NT2/D1 (cell line): ENCODE results near the gene ETFA.

Experiments used
- DNase-seq: peaks from one replicate; pipeline ENCODE4 v3.0.0-alpha.2; 2011; ENCODE audit warnings: low read depth, low spot score
- H3K27me3 ChIP-seq: 2 replicates; pipeline ENCODE4 v1.6.0; 2011; ENCODE audit warnings: mild to moderate bottlenecking; ENCODE audit not compliant: insufficient read length, insufficient read depth
- H3K36me3 ChIP-seq: 2 replicates; pipeline ENCODE4 v1.6.1; 2011; ENCODE audit warnings: mild to moderate bottlenecking, low read length, mixed read lengths; ENCODE audit not compliant: insufficient read depth, insufficient read length
- H3K4me1 ChIP-seq: 2 replicates; pipeline ENCODE4 v1.5.1; 2011; ENCODE audit not compliant: insufficient read depth, insufficient read length
- H3K4me3 ChIP-seq: 2 replicates; pipeline ENCODE4 v1.5.1; 2011; ENCODE audit warnings: low read depth; ENCODE audit not compliant: insufficient read length
- H3K9ac ChIP-seq: 2 replicates; pipeline ENCODE4 v1.6.0; 2011; ENCODE audit warnings: low read depth; ENCODE audit not compliant: insufficient read length
- H3K9me3 ChIP-seq: 2 replicates; pipeline ENCODE4 v1.5.1; 2011; ENCODE audit warnings: mild to moderate bottlenecking, low read length; ENCODE audit not compliant: insufficient read depth
- SUZ12 ChIP-seq: IDR thresholded peaks from 2 replicates; pipeline ENCODE4 v1.6.1; 2011; ENCODE audit not compliant: insufficient read length, insufficient read depth; ENCODE audit errors: extremely low read depth
- YY1 ChIP-seq: IDR thresholded peaks from 2 replicates; pipeline ENCODE4 v1.6.1; 2011; ENCODE audit not compliant: insufficient read length, insufficient read depth
- ZNF274 ChIP-seq: IDR thresholded peaks from 2 replicates; pipeline ENCODE4 v1.6.1; 2011; ENCODE audit warnings: mild to moderate bottlenecking, low read depth, low read length

Gene ETFA

DNA sequence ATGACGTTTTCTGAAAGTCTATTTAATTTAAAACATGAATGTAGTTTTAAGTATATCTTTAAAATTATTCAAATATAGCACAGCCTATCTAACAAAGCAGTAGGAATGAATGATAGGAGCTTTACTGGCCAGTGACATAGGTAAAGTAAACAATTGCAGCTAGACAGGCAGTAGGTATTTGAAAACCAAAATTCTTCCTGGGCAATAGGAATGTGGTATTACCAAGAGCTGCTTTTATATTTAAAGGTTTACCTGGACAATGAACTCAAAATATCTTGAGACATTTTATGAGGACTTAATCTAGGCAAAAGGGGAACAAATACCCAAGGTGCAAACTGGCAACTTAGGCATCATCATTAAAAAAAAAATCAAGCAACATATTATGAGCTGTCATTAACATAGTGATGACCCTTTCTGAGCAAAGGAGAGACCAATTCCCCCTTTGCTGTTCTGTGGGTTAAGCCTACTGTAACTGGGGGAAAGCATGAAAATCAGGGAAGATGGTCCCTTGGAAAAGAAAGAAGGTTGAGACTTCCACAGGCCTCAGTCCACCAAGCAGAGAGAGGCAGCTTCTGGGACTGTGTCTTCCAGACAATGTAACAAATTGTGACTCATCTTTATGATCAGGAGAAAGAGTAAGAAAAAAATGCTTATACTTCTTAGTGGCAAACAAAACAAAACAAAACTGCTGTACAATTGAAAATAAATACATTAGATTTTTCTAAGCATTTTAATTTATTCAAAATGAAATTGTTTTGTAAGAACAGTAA is 38.2 kb upstream of the ETFA start:
- Histone ChIP-seq H3K4me1 (no peaks in the 10 kb centered on the region), H3K27me3 (peaks cover 67% of the 10 kb centered on the region), H3K4me3 (no peak overlapping the region), H3K9me3 (no peaks in the 10 kb centered on the region), H3K36me3 (no peaks in the 10 kb centered on the region), H3K9ac (no peak overlapping the region)
- TF ChIP-seq SUZ12 (no peak), ZNF274 (no peak), YY1 (no peak)
- DNase-seq = no peak

DNA sequence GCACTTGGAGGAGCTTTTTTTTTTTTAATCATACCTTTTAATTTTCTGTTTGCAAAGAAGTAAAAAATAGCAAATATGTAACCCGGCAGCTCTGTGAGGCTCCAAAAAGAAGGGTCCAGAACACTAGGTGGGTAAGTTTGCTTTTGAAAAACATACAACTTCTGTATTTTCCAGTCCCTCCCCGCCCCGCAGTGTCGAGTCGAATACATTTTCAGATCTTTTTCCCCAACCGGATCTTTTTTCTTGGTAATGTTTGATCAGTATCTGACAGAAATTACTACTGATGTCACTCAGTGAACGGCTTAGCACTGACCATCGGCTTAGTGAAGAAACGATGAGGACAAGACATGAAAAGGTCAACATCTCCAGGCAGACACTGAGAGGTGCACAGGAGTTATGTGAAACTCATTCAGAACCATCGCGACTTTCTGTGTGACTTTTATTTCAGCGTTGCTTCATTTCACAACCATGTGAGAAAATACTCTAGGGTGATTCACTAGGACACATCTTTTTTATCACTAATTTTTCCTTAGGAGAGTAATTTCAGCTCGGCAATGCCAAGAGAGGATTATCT is 36.3 kb upstream of the ETFA start:
- Histone ChIP-seq H3K36me3 (no peaks in the 10 kb centered on the region), H3K9me3 (peaks cover 1% of the 10 kb centered on the region; the same call in 1 of the 2 replicates), H3K9ac (no peak overlapping the region), H3K4me1 (no peaks in the 10 kb centered on the region), H3K4me3 (peak overlapping the region; percentile 53), H3K27me3 (peaks cover 86% of the 10 kb centered on the region)
- DNase-seq = no peak
- TF ChIP-seq ZNF274 (no peak), SUZ12 (no peak), YY1 (no peak)

DNA sequence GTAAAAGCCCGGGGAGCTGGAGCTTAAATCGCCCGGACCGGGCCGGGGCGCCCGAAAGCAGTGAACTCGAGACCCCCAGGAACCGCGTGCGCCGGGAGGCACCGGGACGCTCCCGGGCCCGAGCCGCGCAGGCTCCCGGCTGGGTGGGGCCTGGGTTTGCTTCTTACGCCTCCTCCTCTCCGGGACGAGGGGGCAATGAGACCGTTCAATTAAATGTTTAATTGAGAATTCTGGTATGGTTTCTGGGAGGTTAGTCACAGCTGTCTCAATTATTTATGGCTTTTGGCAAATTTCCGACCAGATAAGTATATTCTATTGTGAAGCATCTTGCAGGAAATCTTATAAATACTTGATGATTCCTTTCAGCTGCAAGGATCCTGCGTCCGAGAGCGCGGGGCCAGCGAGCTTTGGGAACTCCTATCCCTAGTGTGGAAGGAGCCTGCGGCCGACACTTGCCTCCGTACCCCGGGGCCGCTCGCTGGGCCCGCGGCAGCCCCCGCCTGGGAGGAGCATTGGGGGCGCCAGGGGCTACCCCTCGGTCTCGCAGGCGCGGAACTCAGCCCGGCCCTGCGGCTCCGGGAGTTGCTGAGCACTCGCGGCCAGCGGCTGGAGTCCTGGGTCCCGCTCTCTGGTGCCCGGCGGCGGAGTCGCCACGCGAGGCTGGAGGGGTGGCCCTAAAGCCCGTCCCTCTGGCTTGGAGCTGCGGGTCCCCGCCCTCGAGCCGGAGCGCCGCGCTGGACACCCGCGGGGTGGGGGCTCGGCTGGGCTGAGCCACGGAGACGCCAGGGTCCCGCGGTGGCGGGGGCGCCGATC is 35.6 kb upstream of the ETFA start:
- Histone ChIP-seq H3K9me3 (peaks cover 8% of the 10 kb centered on the region; the same call in 1 of the 2 replicates), H3K4me3 (peak overlapping the region; percentile 53), H3K27me3 (peaks cover 93% of the 10 kb centered on the region), H3K4me1 (no peaks in the 10 kb centered on the region), H3K36me3 (no peaks in the 10 kb centered on the region), H3K9ac (peak overlapping the region; percentile 74)
- no peak for DNase-seq
- TF ChIP-seq SUZ12 = peak; percentile 58
- TF ChIP-seq YY1 = no peak
- TF ChIP-seq ZNF274 = no peak

DNA sequence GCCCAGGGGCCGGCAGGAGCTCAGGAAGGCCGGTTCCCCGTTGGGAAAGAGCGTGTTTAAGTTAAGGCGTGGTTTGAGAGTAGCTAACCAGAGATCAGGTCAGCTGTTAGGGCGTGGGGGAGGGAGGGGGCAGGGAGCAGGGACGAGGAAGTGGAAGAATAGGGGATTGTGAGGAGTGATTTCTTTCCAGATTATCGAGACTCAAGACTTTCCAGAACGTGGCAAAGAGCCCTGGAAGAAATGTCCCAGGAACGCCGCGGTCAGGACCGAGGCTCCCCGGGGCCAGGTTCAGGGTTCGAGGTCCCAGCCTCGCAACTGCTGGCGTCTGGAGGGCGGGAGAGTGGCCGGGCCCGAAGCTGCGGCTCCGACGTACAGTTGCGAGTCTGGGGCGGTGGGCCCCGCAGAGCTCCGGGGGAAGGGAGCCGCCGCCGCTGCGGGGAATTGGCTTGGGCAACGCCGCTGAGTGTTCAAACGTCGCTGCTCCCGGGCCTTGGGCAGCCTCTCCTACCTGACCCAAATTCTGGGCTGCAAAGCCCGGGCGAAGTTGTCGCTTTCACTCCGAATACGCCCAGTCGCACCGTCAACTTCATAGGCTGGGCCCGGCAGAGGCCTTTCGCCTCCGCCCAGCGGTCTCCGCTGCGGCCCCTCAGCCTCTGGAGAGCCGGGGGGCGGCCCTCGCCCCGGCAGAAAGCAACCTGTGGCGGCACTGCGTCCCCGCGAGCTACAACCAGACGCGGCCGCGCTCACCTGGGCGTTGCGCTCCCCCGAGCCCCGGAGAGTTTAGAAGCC is 34.8 kb upstream of the ETFA start:
- H3K4me3 ChIP-seq = peak overlapping the region; percentile 53
- peak overlapping the region; percentile 74 for H3K9ac ChIP-seq
- H3K27me3 ChIP-seq = peaks cover 99% of the 10 kb centered on the region
- peaks cover 8% of the 10 kb centered on the region; the same call in 1 of the 2 replicates for H3K9me3 ChIP-seq
- no peaks in the 10 kb centered on the region for H3K36me3 ChIP-seq
- H3K4me1 ChIP-seq = peaks cover 4% of the 10 kb centered on the region
- DNase-seq = no peak
- no peak for TF ChIP-seq YY1
- TF ChIP-seq SUZ12 = no peak
- no peak for TF ChIP-seq ZNF274

DNA sequence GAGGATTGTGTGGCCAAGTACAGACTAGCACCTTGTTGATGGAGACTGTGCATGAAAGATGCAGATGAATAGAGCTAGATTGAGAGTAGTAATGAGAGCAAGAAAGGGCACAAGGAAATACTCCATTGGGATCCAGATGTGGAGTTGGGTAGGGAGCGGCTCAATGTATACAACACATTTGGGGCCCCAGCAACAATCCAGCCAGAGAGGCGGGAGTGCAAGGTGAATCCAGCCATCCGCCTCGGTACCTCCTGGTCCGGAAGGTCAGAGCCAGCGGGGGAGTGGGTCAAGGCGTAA is 34.3 kb upstream of the ETFA start:
- Histone ChIP-seq H3K4me3 (peak overlapping the region; percentile 53), H3K27me3 (peaks cover 100% of the 10 kb centered on the region), H3K4me1 (peaks cover 8% of the 10 kb centered on the region), H3K9me3 (peaks cover 8% of the 10 kb centered on the region; the same call in 1 of the 2 replicates), H3K9ac (no peak overlapping the region), H3K36me3 (no peaks in the 10 kb centered on the region)
- TF ChIP-seq YY1 = no peak
- TF ChIP-seq SUZ12 = no peak
- TF ChIP-seq ZNF274 = no peak
- DNase-seq = no peak

DNA sequence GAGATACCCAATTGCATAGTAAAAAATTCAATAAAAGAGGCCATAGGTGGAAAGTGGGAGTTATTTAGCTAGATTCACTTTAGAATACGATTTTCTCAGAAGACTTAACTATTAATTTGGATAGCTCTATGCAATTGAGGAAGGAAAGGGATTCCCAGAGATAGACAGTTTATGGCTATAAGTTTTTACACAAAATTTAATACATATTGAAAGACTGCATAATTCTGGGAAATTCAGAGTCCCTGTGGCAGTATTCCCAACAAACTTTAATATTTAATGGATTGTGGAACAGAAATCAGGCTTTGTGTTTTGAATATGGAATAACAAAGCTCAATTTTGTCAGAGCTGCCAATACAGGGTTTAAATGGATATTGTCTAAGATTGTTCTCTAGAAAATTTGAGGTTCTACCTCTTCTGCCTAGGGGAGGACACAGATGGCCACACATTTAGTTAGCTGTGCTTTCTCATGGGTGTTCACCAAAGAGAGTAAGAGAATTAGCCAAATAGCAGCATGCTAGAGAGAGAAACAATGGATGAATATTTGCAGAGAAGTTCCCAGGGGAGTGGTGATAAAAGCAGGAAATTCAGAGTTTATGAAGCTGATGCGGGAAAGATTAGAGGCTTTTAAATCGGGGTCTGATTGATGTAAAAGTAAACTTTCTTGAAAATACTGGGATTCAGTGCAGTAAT is 33.8 kb upstream of the ETFA start:
- H3K9ac ChIP-seq = no peak overlapping the region
- peaks cover 100% of the 10 kb centered on the region for H3K27me3 ChIP-seq
- H3K4me1 ChIP-seq = peaks cover 9% of the 10 kb centered on the region
- no peak for DNase-seq
- no peak for TF ChIP-seq YY1
- no peak for TF ChIP-seq SUZ12
- no peak for TF ChIP-seq ZNF274
- H3K9me3 ChIP-seq = peaks cover 8% of the 10 kb centered on the region; the same call in 1 of the 2 replicates
- H3K36me3 ChIP-seq = no peaks in the 10 kb centered on the region
- no peak overlapping the region for H3K4me3 ChIP-seq
